Tibial nerve (tissue), 3 donors: Measurements from ENCODE around the gene KRTAP5-6.
"Not testable (repeated sequence)": the region's sequence is repeated elsewhere in the genome, so short reads cannot be mapped to it uniquely, and the experiment has no call there.

Experiments used
- CTCF ChIP-seq, 5 experiments: fragments of 200-600 bp in 3 of 5; fragments of 450-650 bp in 2 of 5; sonication (generic) in 3 of 5; IDR thresholded peaks; one replicate each; pipeline ENCODE4 v1.5.1; 2016 to 2019; ENCODE audit warnings: antibody characterized with exemption in 5 of 5, mild to moderate bottlenecking in 3 of 5, moderate library complexity in 2 of 5
- POLR2A ChIP-seq, 2 donors: fragments of 450-650 bp; IDR thresholded peaks; one replicate each; pipeline ENCODE4 v1.6.1; 2017; ENCODE audit warnings: antibody characterized with exemption in 2 of 2, mild to moderate bottlenecking in 2 of 2, moderate library complexity in 2 of 2

GRCh38 chr11:1683216-1683615 is 13.8 kb upstream of the KRTAP5-6 start:
- not testable (repeated sequence) for TF ChIP-seq POLR2A, CTCF (IDR thresholded peaks at IDR 0.05)
